ELF-1 (cell line): ENCODE measurements around the gene SLC27A6.
"Not testable (repeated sequence)": the region's sequence is repeated elsewhere in the genome, so short reads cannot be mapped to it uniquely, and the experiment has no call there.

Source experiments
- DNase-seq: peaks from one replicate; pipeline ENCODE4 v3.0.0-alpha.2; 2016; ENCODE audit warnings: low read depth, low spot score

SLC27A6 gene

DNA sequence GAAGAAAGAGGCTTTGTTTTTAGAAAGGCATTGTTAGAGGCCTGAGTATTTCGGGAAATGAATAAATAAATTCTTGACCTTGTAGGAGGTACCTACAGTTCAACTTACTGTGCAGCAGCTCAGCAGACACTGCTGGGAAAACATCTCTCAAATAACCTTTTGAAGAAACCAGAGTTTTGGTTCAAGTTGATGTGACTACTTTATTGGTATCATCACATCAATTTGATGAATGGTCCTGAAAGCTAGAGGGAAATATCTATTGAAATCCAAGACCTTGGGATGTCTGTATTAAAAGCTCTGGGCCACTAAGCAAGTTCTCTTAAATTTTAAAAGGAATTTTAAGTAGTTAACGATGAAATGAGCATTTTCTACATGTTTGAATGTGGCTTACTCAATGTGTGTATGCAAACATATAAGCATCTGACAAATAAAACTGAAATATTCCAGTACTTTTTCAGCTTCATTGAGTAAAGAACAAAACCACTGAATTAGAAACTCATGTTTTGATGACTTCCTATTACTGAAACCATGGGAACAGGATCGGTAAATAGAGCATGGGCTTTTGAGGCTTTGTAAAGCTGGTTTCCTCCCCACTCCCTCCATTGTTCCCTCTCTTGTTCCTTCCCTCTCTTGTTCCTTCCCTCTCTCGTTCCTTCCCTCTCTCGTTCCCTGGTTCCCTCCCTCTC lies 36.7 kb downstream of the SLC27A6 start:
- no peak for DNase-seq

DNA sequence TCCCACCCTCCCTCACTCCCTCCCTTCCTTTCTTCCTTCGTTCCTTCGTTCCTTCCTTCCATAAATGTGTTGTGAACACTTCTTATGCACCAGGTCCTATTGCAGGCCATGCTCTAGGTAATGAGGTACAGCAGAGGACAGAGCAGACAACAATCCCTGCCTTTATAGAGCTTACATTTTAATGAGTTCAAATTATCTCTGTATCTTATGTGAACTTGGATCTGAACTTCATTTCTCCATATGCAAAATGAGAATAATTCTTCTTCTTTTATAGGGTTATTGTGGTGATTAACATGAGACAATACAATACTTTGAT lies 37.2 kb downstream of the SLC27A6 start:
- DNase-seq = no peak

DNA sequence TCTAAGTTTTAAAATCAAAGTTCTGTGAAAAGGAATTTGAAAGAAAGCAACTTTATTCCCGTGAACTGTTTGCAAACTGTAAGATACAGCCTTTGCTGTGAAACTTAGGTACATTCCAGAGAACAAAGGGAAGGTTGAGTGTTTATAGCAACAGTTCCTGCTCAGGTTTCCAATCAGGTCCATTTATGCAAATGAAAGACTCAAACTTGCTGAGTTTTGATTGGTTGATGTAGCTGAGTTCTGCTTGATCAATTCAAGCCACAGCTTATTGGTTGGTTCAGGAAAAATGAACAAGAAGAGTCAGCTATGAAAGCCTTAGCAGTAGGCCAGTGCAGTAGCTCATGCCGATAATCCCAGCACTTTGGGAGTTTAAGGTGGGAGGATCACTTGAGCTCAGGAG lies 37.9 kb downstream of the SLC27A6 start:
- peak; percentile 2 for DNase-seq

DNA sequence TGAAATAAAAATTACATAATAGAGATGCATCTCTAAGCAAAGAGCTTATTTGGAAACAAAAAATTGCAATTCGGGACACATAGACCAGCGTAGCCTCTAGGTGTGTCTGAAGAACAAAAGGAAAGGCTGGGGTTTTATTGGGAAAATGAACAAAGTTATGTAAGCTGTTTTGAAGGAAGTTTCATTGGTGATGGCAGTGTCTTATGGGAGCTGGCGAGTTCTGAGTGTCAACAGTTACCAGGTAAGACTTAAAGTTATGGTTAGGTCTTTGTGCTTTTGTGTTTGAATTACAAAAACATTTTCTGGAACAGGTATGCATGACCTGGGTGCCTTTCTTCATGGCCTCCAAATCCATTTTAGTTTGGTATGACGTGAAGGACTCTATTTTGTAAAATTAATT lies 48.9 kb downstream of the SLC27A6 start:
- DNase-seq = no peak

GRCh38 chr5:129018837-129019236 lies 53.5 kb downstream of the SLC27A6 start:
- no peak for DNase-seq

GRCh38 chr5:129019401-129019908 lies 54.2 kb downstream of the SLC27A6 start:
- DNase-seq = no peak

DNA sequence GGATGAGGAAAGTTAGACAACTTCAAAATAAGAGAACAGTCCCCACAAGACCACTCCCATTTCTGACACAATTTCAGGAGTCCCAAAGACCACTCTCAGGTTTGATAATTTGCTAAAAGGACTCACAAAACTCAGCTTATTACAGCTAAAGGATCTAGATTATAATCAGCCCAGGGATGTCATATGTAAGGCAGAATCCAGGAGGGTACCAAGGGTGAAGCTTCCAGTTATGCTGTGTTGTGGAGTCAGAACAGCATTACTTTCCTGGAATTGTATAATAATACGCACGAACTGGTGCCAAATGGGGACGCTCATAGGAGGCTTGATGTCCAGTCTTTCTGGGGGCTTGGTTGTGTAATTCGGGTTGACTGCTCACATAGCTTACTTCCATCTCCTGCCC lies 55.4 kb downstream of the SLC27A6 start:
- DNase-seq = no peak

DNA sequence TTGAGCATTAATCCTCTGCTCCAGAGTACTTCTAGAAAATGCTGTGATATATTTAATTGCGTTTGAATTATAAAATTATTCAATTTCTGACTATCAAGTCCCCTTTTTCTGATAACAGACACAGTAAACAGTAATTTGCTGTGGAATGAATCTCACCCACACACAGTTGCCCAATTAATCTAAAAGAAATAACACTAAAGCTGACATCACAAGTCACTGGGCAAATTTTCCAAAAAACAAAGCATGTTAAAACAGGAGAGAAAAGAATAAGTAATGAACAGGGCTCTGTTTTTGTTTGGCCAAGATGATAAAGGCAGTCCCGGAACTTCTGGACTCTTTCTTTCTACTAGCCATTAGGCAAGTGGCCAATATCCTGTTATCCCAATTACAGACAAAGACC lies 56.5 kb downstream of the SLC27A6 start:
- DNase-seq = no peak

DNA sequence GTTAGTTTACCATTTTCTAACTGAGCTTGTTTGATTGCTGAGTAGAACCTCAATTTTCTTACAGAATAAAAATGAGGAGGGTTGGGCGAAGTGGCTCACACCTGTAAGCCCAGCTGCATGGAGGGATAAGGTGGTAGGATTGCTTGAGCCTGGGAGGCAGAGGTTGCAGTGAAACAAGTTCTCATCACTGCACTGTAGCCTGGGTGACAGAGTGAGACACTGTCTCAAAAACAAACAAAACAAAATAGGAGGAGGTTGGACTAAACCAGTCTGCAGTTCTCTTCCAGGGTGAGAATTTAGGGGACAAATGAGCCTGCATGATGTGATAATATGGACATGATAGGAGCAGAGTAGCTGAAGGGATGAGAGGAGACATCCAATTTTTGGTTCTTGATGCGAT lies 57.3 kb downstream of the SLC27A6 start:
- no peak for DNase-seq

DNA sequence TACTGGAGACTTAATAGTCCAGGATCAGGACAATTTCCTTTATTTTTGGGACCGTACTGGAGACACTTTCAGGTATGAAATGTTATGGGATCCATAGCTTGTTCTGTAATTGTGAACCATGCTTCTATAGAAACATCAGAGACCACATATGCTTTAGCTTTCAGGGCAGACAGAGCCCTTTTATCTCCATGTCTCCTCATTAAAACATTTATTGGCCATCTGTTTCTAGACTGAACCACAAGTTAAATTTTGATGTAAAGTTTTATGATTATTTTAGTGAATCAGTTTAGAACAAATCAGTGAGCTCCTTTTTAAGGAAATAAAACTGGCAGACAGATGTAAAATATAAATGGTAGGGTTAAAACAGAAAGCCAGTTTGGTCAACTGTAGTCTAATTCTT lies 62.0 kb downstream of the SLC27A6 start:
- no peak for DNase-seq

GRCh38 chr5:129031886-129032683 lies 66.8 kb downstream of the SLC27A6 start:
- no peak for DNase-seq

DNA sequence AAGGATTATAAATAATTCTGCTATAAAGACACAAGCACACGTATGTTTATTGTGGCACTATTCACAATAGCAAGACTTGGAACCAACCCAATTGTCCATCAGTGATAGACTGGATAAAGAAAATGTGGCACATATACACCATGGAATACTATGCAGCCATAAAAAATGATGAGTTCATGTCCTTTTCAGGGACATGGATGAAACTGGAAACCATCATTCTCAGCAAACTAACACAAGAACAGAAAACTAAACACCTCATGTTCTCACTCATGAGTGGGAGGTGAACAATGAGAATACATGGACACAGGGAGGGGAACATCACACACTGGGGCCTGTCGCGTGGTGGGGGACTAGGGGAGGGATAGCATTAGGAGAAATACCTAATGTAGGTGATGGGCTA lies 71.0 kb downstream of the SLC27A6 start:
- not testable (repeated sequence) for DNase-seq

DNA sequence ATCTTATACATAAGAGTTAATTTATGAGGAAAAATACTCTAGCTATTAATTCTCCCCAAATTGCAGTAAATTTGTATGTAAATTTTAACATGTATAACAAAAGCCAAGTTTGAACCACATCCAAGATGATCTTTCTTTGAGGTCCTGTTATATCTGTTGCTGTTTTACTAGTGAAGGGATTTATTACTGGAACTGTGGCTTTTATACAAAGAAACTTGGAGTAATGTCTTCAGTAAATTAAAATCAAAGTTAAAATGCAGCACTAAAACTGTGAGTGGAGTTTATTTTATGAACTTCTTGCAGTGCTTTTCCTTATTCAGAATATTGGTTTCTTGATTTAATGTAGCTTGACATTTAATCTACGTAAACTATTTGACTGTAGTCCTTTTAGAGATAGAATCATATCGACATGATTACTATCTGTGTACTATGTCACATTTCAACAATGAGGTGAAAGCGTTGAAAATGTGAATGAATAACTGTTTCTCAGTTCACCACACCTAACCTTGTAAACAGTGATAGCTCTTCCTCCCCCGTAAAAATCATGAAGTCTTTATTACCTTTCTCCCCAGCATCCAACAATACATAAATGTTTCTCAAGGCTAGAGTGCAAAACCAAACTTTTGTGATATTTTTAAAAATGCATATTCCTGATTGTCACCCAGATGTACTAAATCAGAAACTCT lies 76.1 kb downstream of the SLC27A6 start:
- no peak for DNase-seq

DNA sequence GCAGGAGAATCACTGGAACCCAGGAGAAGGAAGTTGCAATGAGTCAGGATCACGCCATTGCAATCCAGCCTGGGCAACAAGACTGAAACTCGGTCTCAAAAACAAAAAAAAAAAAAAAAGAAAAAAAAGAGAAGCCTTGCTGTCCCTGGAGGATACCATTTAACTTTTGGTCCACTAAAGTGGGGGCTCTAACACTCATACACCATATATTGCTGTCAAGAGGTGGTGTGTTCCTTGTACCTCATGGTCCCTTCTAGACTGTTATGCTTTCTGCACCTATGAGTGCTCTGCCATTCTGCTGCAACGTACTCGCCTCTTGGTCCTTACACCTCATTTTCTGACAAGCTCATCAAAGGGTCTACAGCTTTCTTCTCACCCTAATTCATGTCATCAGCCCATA lies 77.0 kb downstream of the SLC27A6 start:
- no peak for DNase-seq

- DNase-seq = no peak
Observed at GRCh38 chr5:129043894-129044293, 78.6 kb downstream of the SLC27A6 start.

DNA sequence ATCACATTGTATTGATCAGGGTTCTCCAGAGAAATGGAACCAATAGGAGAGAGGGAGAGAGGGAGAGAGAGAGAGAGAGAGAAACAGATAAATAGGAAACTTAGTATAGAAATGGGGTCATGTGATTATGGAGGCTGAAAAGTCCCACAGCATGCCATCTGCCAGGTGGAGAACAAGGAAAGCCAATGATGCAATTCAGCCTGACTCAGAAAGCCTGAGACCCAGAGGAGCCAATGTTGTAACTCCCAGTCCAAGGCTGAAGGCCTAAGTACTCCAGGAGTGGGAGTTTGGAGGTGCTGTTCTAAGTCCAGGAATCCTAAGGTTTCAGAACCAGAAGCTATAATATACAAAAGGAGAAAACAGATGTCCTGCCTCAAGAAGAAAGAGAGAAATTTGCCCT lies 80.9 kb downstream of the SLC27A6 start:
- DNase-seq = no peak

DNA sequence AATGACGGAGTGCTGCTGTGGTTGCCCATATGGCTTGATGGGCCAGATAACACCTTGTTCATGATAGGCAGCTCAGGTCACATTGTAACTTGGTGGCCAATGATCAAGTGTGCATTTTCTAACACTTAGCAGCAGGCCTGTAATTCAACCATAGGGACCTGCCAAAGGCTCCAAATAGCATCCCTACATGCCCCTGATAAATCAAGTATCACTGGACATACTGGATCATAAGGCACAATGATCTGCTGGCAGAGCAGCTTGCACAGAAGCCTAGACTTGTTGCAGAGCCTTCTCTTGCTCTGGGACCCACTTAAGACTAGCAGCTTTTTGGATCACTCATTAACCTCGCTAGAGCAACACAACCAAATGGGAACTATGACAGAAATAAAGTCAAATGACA lies 83.2 kb downstream of the SLC27A6 start:
- no peak for DNase-seq

GRCh38 chr5:129049126-129049799 lies 84.0 kb downstream of the SLC27A6 start:
- DNase-seq = no peak

- no peak for DNase-seq
Observed at GRCh38 chr5:129051283-129051682, 86.0 kb downstream of the SLC27A6 start.

GRCh38 chr5:129053438-129053837 lies 88.2 kb downstream of the SLC27A6 start:
- no peak for DNase-seq

- DNase-seq = no peak
Observed at GRCh38 chr5:129057329-129057728, 92.0 kb downstream of the SLC27A6 start.

DNA sequence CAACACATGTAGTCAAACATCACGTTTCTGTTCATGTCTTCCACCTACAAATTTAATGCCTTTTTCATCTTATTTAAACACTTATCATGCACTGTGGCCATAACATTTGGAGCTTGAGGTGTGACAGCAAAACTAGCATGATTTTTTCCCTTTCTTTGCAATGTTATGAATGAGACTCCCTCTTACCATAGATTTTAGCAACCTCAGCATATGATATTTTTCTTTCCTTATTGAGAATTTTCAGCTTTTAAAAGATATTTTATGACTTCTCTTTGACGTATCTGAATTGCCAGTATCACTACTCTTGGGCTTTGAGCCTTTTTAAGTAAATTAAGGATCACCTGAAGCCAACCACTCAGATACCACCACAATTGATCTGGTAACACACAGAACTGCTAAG lies 96.6 kb downstream of the SLC27A6 start:
- DNase-seq = no peak
